HPDE6-E6E7 (cell line): ENCODE measurements around the gene ZNF76.

Experiments
- DNase-seq: peaks from one replicate; pipeline ENCODE4 v3.0.0; 2011; ENCODE audit warnings: missing footprints; ENCODE audit errors: extremely low spot score

ZNF76 gene

DNA sequence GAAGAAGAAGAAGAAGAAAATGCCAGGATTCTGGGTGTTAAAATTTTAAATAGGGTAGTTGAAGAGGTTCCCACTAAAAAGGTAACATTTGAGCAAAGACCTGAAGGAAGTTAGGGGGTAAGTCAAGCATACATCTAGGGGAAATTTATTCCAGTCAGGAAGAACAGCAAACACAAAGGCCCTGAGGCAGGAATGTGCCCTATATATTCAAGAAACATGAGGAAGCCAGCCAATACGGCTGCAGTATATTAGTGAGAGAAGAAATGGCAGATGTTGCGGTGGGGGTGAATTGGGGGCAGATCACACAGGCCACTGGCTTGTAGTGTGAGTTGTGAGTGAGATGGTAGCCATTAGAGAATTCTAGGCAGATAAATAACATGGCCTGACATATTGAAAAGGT, 6.0 kb downstream of the ZNF76 start:
- no peak for DNase-seq

DNA sequence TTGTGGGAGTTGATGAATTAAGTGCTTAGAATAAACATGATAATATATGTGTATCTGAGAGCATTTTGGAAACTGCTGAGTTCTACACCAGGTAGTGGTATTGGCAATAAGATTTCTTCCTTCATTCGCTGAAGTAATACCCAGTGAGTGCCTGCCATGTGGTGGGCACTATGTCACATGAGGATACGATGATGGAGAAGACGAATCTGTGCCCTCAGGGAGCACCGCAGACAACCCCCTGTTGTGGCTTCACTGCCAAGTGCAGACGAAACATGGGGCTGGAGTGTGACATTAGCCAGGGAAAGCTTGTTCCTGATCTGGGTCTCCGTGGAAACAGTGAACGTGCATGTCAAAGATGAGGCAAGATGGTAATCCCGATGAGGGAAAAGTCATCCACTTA, 7.9 kb downstream of the ZNF76 start:
- DNase-seq: no peak

DNA sequence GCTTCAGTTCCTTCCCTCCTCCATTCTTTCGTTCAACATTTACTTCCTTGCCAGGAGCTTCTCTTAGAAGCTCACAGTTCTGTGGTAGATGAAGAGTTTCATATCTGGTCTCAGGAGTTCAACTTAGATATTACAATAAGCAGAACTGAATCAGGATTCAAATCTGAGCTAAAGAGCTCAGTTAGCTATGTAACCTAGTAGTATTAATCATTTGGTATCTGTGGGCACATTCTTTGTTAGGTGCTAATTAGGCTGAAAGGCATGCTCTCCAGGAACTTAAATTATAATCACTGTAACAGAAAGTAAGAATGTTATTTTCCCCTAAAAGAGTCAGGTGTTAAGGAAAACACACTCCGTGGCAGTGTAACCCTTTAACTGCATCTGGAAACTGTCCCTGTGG, 8.4 kb downstream of the ZNF76 start:
- no peak for DNase-seq

DNA sequence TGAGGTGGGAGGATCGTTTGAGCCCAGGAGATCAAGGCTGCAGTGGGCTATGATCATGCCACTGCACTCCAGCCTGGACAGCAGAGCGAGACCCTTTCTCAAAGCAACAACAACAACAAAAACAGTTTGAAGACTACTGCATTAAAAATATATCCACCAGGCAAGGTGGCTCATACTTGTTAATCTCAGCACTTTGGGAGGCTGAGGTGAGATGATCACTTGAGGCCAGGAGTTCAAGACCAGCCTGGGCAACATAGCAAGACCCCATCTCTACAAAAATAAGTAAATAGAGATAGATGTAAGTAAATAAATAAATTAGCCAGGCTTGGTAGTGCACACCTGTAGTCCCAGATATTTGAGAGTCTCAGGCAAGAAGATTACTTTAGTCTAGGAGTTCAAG, 12.5 kb downstream of the ZNF76 start:
- DNase-seq: no peak

DNA sequence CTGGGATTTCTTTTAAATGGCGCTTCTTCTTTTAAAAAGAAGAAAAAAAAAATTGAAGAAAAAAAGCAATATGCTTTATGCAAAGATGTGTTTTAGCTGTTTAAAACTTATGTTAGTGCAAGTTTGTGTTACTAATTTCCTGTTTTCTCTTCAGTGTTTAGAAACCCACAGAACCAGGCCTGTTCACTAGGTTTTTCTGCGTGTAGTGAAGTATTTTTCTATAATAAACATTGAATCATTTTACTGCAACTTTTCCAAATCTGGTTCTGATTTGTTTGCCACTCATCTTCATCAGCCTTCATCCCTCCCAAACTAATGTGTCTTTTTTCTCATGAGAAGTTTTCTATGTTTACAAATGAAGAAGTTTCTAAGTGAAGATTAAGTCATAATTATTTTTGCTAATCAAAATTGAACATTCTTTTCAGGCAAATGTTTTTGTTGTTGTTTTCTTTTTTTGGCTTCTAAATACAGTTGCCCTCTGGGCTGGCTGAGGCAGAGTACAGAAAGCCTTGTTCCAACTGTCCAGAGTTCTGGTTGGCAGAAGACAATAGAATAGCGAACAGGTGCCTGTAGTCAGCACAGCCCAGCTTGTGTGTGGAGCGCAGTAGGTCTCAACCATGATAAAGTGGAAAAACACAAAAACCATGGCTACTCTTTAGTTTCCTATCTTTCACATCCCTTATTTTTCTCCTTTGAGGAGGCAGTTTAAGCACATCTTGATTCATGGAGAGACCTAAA, 14.5 kb downstream of the ZNF76 start:
- no peak for DNase-seq

DNA sequence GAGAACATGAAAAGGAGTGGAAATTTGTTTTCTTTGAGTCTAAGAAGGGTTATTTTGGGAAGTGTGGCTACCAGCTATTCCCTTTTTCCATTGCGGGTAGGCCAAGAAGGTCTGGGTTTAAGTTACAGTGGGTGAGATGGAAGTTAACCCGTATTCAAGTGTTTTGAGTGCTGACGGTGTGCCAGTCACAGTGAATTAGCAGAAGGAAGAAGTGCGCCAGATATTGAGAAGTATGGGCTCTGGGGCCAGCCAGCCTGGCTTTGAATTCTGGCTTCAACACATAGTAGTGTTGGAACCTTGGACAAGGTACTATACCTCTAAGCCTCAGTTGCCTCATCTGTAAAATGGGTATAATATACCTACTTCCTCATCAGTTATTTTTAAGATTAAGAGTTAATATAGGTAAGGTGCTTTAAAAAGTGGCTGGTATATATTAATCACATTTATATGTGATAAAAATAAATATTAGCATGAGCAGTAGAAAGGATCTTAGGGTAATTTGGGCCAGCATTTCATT, 16.3 kb downstream of the ZNF76 start:
- no peak for DNase-seq

DNA sequence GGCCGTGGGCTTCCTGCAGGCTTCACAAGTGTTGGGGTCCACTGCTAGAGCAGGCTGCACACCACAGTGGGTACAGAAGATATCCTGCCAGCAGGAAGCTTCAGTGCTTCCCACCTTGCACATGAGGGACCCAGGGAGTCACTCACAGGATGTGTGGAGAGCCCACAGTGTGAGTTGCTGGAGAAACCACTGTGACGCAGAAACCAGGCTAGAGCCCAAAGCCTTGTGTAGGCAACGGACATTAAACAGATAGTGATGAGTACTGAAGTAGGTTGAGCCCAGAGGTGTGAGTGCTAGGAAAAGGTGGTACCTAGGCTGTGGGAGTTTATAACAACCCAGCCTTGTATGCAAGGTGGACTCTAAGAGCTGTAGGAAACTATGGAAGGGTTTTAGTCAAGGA, 19.2 kb downstream of the ZNF76 start:
- no peak for DNase-seq

DNA sequence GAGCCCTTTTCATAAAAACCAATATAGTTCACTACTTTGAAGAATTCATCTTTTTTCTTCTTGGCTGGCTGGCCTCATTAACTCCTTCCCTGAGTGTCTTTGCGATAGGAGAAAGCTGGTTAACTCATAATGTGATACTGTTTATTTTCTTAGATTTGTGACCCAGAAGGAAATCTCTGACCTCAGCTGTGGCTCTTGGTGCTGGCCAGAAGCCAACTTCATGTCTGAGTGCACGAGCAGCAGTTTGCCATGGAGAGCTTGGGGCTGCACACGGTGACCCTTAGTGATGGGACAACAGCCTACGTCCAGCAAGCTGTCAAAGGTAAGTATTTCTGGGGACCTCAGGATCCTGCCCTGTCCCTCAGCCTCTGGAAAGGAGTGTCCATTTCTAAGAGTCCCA, 21.4 kb downstream of the ZNF76 start:
- DNase-seq: no peak

DNA sequence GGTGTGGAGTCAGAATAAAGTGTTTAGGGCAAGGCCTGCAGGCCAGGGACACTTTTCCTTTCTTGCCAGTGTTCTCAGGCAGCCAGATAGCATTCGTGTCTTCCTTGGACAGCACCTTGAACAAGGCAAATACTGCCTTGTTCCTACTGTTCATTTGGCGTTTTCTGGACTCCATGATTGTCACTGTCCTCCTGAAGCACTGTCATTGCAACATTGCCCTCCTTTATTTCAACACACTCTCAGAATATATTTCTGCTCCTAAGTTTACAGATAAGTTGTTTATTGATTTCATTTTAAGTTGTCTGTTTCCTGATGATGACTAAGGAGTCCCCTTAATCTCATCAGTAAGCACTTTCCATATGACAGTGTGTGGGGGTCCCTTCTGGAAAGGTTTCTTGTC, 22.9 kb downstream of the ZNF76 start:
- DNase-seq: no peak

DNA sequence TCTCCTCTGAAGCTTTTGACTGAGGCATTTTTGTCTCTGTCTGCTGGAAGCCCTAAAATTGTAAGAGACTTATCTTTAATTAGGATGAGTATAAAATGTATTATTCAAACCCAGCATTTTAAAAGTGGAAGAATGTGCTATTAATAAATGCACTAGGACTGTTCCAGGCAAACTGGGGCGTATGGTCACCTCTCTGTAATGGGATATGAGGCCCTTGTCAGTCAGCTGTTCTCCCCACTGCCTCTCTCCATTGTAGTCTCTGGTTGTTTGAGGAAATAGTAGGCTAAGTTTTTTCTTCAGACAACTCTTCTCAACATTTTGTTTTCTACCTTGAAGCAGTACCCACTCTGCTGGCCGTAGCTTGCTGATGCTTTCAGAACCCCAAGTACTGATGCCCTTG, 23.8 kb downstream of the ZNF76 start:
- DNase-seq: no peak

DNA sequence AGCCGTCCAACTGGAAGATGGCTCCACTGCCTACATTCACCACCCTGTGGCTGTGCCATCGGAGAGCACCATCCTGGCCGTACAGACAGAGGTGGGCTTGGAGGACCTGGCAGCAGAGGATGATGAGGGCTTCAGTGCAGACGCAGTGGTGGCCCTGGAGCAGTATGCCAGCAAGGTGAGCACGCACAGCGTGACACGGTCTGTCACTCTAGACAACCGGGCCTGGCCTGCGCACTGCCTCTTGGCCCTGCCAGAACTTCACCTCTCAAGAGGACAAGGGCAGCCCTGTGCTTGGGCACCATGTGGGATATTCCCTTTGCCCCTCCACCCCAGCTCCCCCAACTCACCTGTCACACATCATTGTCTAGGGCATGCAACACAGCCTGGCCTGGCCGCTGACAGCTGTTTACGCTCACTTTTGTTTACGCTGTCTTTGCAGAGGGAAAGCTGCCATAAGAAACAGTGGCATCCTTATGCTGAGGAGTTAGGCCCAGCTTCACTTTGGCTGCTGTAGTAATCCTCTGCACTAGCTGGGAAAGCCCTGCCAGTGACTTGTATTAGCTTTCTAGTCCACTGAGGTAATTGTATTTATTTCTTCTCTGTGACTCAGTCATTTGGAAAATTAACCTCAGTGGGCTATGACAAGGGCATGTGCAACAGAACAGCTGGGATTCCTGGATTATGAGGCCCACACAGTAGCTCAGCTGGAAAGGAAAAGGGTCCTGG, 28.3 kb downstream of the ZNF76 start:
- DNase-seq: no peak

DNA sequence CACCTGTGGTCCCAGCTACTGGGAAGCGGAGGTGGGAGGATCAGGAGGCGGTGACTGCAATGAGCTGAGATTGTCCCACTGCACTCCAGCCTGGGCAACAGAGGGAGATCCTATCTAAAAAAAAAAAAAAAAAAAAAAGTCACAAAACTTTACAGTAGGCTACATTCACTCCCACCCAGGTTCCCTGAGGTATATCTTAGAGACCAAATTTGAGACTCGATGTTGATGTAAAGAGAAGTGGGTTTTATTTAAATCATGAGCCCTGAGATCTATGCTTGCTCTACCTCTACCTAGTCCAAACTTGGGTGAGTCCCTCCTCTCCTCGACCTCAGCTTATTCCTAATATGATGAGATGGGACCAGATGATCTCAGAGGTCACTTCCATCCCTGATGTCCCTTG, 29.3 kb downstream of the ZNF76 start:
- no peak for DNase-seq

DNA sequence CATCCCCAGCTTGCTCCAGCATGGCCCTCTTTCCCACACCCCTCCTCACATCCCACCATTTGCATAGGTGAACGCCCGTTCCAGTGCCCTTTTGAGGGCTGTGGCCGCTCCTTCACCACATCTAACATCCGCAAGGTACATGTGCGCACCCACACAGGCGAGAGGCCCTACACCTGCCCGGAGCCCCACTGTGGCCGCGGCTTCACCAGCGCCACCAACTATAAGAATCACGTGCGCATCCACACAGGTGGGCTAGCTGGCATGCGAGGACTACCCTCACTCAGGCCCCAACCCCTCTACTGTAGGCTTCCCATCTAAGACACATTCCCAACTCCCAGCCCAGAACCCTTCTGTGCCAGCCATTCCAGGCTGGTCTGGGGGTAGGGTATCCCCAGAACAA, 32.0 kb downstream of the ZNF76 start:
- no peak for DNase-seq

DNA sequence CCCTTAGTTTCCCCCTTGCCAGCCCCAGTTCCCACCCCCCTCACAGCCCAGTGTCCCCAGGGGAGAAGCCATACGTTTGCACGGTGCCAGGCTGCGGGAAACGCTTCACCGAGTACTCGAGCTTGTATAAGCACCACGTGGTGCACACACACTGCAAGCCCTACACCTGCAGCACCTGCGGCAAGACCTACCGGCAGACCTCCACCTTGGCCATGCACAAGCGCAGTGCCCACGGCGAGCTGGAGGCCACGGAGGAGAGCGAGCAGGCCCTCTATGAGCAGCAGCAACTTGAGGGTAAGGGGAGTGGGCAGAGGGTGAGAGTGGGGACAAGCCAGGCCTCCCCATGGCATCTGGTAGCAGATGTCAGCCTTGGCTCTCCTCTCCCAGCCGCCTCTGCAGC, 33.0 kb downstream of the ZNF76 start:
- DNase-seq: no peak

DNA sequence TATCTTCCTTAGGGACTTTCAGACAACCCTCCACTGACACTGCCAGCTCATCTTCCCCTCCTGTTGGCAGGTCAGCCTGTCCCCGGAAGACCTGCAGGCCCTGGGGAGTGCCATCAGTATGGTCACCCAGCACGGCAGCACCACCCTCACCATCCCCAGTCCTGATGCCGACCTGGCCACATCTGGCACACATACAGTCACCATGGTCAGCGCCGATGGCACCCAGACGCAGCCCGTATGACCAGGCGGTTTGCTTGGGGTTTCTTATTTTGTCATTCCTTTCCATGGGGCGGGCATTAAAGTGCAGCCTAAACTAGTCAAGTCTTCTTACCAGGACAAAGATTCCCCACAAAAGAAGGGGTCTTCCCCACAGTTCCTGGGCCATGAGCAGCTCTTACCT, 34.1 kb downstream of the ZNF76 start:
- no peak for DNase-seq

DNA sequence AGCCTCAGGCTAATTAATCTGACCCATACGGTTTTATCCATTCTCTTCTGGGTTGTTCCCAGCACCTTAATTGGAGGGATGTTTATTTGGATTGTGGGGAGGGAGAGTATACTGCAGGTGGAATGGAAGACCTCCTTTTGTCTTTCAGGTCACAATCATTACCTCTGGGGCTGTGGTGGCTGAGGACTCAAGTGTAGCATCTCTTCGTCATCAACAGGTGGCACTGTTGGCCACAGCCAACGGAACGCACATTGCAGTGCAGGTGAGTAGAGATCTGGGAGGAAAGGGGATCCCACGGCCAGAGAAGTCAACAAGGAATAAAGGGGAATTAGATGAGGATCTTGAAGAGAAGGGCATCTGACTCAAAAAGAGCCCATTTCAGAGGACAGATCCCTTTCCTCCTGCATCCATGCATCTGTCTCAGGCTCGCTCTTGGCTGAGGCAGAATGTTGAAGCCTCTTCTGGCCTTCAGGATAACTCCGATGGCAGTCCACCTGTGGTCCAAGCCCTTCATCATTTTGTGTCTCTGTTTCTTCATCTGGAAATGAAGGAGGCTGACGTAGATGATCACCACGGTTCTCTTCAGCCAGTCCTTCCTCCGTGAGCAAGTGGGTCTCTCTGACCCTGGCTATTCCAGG, 34.9 kb downstream of the ZNF76 start:
- peak; percentile 67 for DNase-seq

DNA sequence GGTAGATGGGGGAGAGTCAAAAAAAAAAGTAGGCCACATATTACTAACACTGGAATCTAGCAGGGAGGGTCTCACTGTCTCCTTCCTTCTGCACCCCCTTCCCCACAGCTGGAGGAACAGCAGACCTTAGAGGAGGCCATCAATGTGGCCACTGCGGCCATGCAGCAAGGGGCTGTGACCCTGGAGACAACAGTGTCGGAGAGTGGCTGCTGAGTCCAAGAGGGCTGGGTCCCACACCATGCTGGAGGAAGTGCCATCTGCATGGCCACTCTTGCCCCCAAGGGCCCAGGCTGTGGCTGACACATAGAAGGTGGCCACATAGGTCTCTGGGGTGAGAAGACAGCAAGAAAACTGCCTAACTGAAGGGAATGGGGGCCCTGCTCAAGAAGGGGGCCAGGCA, 35.5 kb downstream of the ZNF76 start:
- DNase-seq: no peak

DNA sequence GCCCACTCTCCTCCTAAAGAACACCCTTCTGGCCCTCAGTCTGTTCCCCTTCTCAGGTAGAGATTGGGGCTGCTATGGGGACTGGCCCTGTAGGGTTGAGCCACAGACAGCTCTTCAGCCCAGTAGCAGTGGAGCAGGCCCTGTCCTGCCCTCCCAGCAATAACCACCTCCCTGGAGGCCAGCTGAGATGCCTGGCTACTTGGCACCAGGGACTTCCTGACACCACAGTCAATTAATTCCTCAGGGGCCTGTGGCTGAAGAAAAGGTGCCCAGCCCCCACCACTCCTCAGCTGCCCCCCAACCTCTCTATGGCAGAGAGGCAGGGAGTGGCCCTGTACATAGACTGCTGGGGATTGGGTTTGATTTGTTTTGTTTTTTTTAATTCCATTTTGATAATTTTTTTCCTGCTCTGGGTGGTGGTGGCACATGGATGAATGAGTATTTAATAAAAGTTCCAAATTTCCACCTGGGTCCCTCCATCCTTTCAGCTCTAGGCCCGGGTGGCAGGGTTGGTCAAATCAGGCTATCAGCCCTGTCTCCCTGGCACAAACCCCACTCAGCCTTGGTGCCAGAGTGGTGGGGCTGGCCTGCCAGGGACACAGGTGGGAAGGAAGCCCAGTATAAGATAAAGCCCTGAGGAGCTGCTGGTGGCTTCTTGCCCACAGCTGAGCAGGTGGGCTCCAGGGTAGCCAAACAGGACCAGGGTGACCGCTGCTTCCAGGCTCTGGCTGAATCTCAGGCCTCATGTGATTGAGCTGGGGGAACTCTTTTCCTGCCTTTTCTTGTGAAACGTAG, 36.2 kb downstream of the ZNF76 start:
- DNase-seq: no peak

DNA sequence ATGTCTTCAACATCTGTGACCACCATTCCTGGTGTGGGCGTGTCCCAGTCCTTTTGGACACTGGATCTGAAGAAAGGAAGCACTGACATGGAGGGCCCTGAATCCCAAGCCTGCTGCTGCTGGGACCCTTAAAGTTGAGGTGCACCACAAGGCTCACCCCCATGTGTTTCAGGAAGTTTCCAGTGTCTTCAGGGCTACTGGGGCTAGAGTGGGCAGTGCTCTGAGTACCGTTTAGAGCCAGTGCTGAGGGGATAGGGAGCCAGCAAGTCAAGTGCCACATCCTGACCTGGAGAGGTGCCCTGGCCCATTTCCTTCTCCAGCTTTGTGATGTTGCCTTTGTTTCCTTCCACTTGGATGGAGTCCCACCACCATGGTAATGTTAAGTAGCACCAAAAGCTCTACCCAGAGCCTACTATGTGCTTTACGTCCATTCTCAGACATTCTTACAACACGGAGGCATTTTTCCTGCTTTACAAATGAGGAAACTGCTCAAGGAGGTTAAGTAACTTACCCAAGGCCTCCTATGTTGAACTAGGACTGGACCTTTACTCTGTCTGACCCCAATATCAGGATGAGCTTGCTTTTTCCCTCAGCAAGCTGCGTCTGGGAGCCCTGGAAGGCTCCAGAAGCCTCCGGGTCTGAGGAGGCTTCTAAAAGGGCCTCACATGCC, 37.5 kb downstream of the ZNF76 start:
- no peak for DNase-seq

DNA sequence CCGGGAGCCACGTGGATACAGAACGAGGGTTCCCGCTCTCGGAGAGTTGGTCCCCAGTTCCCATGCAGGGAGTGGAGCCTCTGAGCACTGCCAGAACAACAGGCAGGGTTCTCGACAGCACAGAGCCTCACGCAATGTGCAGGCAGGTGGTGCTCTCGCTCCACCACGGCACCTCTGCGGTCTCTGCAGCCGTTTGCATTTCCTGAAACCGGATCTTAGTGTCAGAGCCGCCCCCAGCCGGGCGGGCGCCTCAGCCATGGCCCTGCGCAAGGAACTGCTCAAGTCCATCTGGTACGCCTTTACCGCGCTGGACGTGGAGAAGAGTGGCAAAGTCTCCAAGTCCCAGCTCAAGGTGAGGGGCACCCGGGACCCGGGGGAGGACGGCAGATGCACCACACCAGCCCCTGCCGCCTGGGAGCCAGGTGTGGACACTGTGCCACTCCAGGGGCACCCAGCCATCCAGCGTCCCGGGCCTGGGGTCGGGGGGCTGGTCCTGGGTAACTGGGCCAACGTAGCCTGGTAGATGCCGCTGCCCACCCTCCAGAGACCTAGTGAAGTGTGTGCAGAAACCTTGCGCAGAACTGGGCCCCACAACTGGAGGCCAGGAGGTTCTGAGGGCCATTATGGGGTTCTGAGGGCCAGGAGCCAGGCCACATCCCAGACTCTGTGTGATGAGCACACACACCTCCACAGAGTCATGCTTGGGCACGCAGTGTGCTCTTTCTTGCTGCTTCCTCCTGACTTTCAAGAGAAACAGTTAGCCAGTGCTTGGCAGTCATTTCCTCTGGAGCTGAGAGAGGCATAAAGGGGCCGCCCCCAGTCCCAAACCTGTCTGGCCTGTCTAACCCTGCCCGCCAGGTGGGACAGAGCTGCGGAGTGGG, 38.3 kb downstream of the ZNF76 start, which contains the start of gene DEF6:
Gene DEF6 (plus strand): TSS at position 218 of the 881 bp plus-strand sequence. CDS start 39 bp downstream, at position 257.
- peak; percentile 96 for DNase-seq
